Calu3 (cell line): ENCODE measurements around the gene SYTL2. TPM values are rescaled to one million over a fixed set of nuclear protein-coding genes. Genes with fewer than 3 reads are reported as not detected.

Experiments
- BruUV-seq: library from RNA; stranded (reverse); fragments of 400-500 nt; replicated peaks from 2 replicates; lab custom pipeline; 2021; lab: Mats Ljungman, UMichigan
- CTCF ChIA-PET: fragments of 300-600 bp; sonication (Branson Sonifier 250); formaldehyde crosslinking; loops from one replicate; lab custom pipeline; 2022; ENCODE audit warnings: antibody characterized with exemption; lab: Charles Lee
- DNase-seq: peaks from one replicate; pipeline ENCODE4 v3.0.0; 2022
- H3K27ac Mint-ChIP-seq: one replicate; pipeline ENCODE4 v1.8.0; 2022; ENCODE audit warnings: mixed read lengths; ENCODE audit not compliant: unreplicated experiment
- H3K27me3 Mint-ChIP-seq: one replicate; pipeline ENCODE4 v1.8.0; 2022; ENCODE audit warnings: mixed read lengths; ENCODE audit not compliant: unreplicated experiment
- H3K36me3 Mint-ChIP-seq: one replicate; pipeline ENCODE4 v1.8.0; 2022; ENCODE audit warnings: mild to moderate bottlenecking, moderate library complexity, mixed read lengths; ENCODE audit not compliant: insufficient read depth, unreplicated experiment
- H3K4me1 Mint-ChIP-seq: one replicate; pipeline ENCODE4 v1.8.0; 2022; ENCODE audit warnings: mild to moderate bottlenecking, low read depth, mixed read lengths; ENCODE audit not compliant: unreplicated experiment
- H3K4me3 Mint-ChIP-seq: one replicate; pipeline ENCODE4 v1.8.0; 2022; ENCODE audit warnings: mild to moderate bottlenecking, low read depth, moderate library complexity, mixed read lengths; ENCODE audit not compliant: unreplicated experiment
- H3K9me3 Mint-ChIP-seq: one replicate; pipeline ENCODE4 v1.8.0; 2022; ENCODE audit warnings: low read depth, mixed read lengths; ENCODE audit not compliant: unreplicated experiment
- CTCF ChIP-seq: fragments of 200-600 bp; IDR thresholded peaks from one replicate; pipeline ENCODE4 v1.8.0; 2022; ENCODE audit warnings: antibody characterized with exemption; ENCODE audit not compliant: unreplicated experiment
- intact Hi-C: fragments of 100-400 bp; cut with micrococcal nuclease; formaldehyde crosslinking; loops from one replicate; pipeline ENCODE4 v1.10.0; 2022; ENCODE audit not compliant: unreplicated experiment
- total RNA-seq: library from RNA; stranded (reverse); gene quantifications from 2 replicates; pipeline ENCODE4 v1.2.3, GENCODE V29; 2022

The SYTL2 gene
- total RNA-seq, 1 experiment from 2014 or later = 10.6 TPM

DNA sequence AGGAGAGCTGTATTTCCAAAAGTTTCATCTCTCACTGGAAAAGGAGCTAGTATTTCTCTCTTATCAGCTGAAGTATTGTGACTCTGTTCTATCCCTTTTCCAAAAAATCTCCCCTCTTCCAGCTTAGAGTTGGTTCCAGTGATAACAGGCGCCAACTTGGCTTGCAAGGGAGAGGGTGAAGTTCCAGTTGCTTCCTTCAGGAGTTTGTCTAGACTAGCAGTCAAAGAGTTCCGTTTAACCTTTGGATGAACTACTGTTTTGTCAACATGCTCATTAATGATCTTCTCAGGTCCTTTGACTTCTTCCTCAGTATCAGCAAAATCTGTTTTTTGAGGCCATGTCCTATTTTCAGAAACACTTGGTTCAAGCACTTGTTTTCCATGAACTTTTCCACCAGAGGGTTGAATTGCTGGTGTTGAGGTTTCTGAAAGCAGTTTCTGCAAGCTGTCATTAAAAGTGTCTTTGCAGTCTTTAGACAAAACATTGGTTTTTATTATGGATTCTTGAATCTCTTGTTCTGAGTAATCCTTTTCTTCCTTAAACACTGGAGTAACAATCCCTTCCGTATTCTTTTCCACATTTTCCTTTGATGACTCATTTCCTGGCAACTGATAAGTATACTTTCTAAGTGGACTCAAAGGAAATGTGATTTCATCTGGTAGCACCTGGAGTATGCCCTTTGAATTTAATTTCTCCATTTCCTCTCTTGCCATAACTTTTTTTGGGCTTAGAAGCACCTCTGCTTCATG is 85.3 kb downstream of the SYTL2 start:
- CTCF ChIA-PET = no interaction called here
- intact Hi-C loops = no loop called here
- H3K27me3 Mint-ChIP-seq = no peaks in the 10 kb centered on the region
- BruUV-seq = no TSS peak
- no peak for DNase-seq
- peak overlapping the region; percentile 69 for H3K27ac Mint-ChIP-seq
- no peaks in the 10 kb centered on the region for H3K36me3 Mint-ChIP-seq
- no peak overlapping the region for H3K4me3 Mint-ChIP-seq
- peaks cover 4% of the 10 kb centered on the region for H3K9me3 Mint-ChIP-seq
- peaks cover 22% of the 10 kb centered on the region for H3K4me1 Mint-ChIP-seq
- no peak for TF ChIP-seq CTCF

- BruUV-seq = no TSS peak
- CTCF ChIA-PET = no interaction called here
- intact Hi-C loops = no loop called here
- no peaks in the 10 kb centered on the region for H3K36me3 Mint-ChIP-seq
- no peak for DNase-seq
- H3K4me3 Mint-ChIP-seq = no peak overlapping the region
- peaks cover 22% of the 10 kb centered on the region for H3K4me1 Mint-ChIP-seq
- peaks cover 4% of the 10 kb centered on the region for H3K9me3 Mint-ChIP-seq
- H3K27me3 Mint-ChIP-seq = no peaks in the 10 kb centered on the region
- H3K27ac Mint-ChIP-seq = no peak overlapping the region
- no peak for TF ChIP-seq CTCF
These were observed 86.0 kb downstream of the SYTL2 start for GRCh38 chr11:85724748-85725465.

DNA sequence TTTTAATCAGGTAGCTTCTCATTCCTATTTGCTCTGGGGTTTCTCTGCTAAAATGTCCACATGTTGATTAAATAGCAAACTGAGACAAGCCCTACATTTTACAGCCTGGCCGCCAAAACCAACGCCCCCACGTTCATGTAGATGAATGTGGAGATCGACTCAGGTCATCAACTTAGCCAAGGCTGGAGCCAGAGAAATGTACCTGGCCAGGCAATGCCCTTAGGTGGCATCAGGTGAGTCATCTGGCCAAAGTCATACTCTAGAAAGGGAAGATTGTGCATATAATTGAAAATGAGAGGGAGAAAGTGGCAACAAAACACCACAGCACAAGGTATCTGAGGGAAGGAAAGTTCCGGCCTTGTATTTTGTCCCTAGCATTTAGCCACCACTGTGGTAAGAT is 87.9 kb downstream of the SYTL2 start:
- CTCF ChIA-PET = no interaction called here
- no peak for TF ChIP-seq CTCF
- Mint-ChIP-seq H3K36me3 (no peaks in the 10 kb centered on the region), H3K27me3 (no peaks in the 10 kb centered on the region), H3K27ac (no peak overlapping the region), H3K4me1 (peaks cover 35% of the 10 kb centered on the region), H3K9me3 (peaks cover 4% of the 10 kb centered on the region), H3K4me3 (no peak overlapping the region)
- peak; percentile 8 for DNase-seq
- intact Hi-C loops = no loop called here
- no TSS peak for BruUV-seq

GRCh38 chr11:85721191-85721590 is 89.8 kb downstream of the SYTL2 start:
- no TSS peak for BruUV-seq
- no peak for DNase-seq
- CTCF ChIA-PET = interaction anchor here (0.6 kb wide), 1 partner anchor 393 kb away, joined by 3 read pairs; no protein-coding TSS in a partner anchor
- Mint-ChIP-seq H3K9me3 (no peaks in the 10 kb centered on the region), H3K27ac (no peak overlapping the region), H3K27me3 (no peaks in the 10 kb centered on the region), H3K4me3 (no peak overlapping the region), H3K4me1 (peaks cover 30% of the 10 kb centered on the region), H3K36me3 (no peaks in the 10 kb centered on the region)
- no peak for TF ChIP-seq CTCF
- intact Hi-C loops = no loop called here
